Transverse colon (tissue), 4 donors: ENCODE data around the gene MS4A15. TPM values are rescaled to one million over a fixed set of nuclear protein-coding genes. Genes with fewer than 3 reads are reported as not detected.

Experiments used
- DNase-seq: peaks from one replicate; pipeline ENCODE4 v3.0.0-alpha.2; 2019
- H3K27ac ChIP-seq, 4 donors: fragments of 200-600 bp; sonication (generic); 2 replicates each; pipeline ENCODE4 v1.5.1; 2016 to 2018; ENCODE audit warnings: inconsistent platforms in 4 of 4
- H3K27me3 ChIP-seq: fragments of 200-600 bp; sonication (generic); 2 replicates; pipeline ENCODE4 v1.5.1; 2017; ENCODE audit warnings: inconsistent platforms
- H3K36me3 ChIP-seq, 4 donors: fragments of 200-600 bp; sonication (generic); 2 replicates each; pipeline ENCODE4 v1.5.1; 2017 to 2019; ENCODE audit warnings: inconsistent platforms in 4 of 4
- H3K4me1 ChIP-seq, 4 donors: fragments of 200-600 bp; sonication (generic); 2 replicates each; pipeline ENCODE4 v1.5.1; 2017 to 2020; ENCODE audit warnings: inconsistent platforms in 4 of 4
- H3K4me3 ChIP-seq, 4 donors: fragments of 200-600 bp; sonication (generic); 1 replicate in 1 of 4; 2 replicates in 3 of 4; pipeline versions ENCODE4 v1.5.1 to v1.6.1; 2017 to 2019; ENCODE audit warnings: inconsistent platforms in 4 of 4
- H3K9me3 ChIP-seq, 2 donors: fragments of 200-600 bp; sonication (generic); 2 replicates each; pipeline ENCODE4 v1.5.1; 2017 to 2019; ENCODE audit warnings: inconsistent platforms in 2 of 2
- CTCF ChIP-seq, 5 experiments: fragments of 200-600 bp in 3 of 5; fragments of 450-650 bp in 2 of 5; sonication (generic) in 3 of 5; IDR thresholded peaks; 1 replicate in 2 of 5; 2 replicates in 3 of 5; pipeline ENCODE4 v1.5.1; 2016 to 2017; ENCODE audit warnings: antibody characterized with exemption in 5 of 5, inconsistent platforms in 3 of 5, mild to moderate bottlenecking in 2 of 5, moderate library complexity in 1 of 5
- EP300 ChIP-seq: sonication (generic); formaldehyde crosslinking; IDR thresholded peaks from one replicate; pipeline ENCODE4 v1.6.1; 2017; ENCODE audit warnings: antibody characterized with exemption, low read depth
- POLR2A ChIP-seq: fragments of 450-650 bp; IDR thresholded peaks from one replicate; pipeline ENCODE4 v1.6.1; 2016; ENCODE audit warnings: antibody characterized with exemption, mild to moderate bottlenecking, moderate library complexity
- POLR2AphosphoS5 ChIP-seq, 3 donors: sonication (generic); formaldehyde crosslinking; IDR thresholded peaks; one replicate each; pipeline ENCODE4 v1.6.1; 2016; ENCODE audit warnings: antibody characterized with exemption in 3 of 3
- WGBS, 2 donors: methylation state at CpG; one replicate each; pipeline ENCODE4 v1.1.5; 2018; ENCODE audit warnings: low coverage in 1 of 2; 5-methylcytosine and 5-hydroxymethylcytosine counted together
- in situ Hi-C, 4 donors: fragments of 200-750 bp; cut with MboI; loops; one replicate each; pipeline versions ENCODE4 v1.15.0 to v1.15.1; 2017; ENCODE audit warnings: low sequenced_read_pairs in 3 of 4, low pct_ligation_motif_present in 1 of 4, low pct_unique_long_range_greater_than_20kb in 1 of 4
- intact Hi-C: fragments of 100-400 bp; cut with DNase I; formaldehyde crosslinking; loops from one replicate; pipeline ENCODE4 v1.15.1; 2023; ENCODE audit warnings: low total_unique reads
- total RNA-seq, 4 donors: library from RNA; depleted of rRNA; stranded (reverse); fragments of >200 nt; gene quantifications; one replicate each; pipeline ENCODE4 v1.1.0, GENCODE V29; 2016

MS4A15 gene
- total RNA-seq, 4 donors from 2014 or later: not detected

DNA sequence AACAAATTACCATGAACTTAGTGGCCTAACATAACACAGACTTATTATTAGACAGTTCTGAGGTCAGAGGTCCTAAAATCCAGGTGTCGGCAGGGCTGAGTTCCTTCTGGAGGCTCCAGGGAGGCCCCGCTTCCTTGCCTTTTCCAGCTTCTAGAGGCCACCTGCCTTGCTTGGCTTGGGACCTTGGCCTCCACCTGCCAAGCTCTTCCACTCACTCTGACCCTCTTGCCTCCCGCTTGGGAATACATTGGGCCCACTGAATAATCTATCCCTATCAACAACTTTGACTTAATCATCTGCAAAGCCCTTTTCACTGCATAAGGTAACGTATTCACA lies 25.3 kb downstream of the MS4A15 start:
- TF ChIP-seq POLR2A (no peak), POLR2AphosphoS5 (IDR thresholded peaks at IDR 0.05) (no peak), CTCF (IDR thresholded peaks at IDR 0.05) (no peak), EP300 (no peak)

DNA sequence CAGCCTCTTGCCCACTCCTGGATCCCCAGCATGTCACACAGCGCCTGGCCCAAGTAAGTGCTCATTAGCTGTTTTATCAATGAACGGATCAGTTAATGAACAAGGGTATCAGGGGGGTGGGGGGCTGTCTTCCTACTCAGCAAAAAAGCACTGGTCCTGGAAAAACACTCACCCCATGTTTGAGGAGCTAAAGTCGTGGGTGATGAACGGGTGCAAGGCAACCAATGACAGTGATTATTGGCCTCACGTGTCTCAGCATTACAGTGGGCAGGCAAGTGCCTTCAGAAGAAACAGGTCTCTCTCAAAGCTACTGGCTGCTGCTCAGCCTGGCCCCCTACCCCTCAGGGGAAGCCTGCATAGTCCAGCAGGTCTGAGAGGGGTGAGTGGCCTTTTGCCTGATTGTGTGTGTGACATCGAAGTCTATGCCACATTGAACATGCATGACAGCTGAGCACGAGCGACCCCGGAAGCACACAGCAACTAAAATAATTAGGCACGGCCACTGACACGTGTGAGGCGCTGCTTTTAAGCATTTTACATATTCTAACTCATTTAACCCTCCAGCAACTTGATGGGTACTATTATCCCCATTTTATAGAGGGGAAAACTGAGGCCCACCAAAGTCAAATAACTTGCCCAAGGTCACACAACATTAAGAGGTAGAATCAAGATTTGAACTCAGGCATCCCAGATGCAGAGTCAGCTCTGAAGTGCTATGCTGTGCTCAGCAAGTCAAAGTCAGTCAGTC lies 25.9 kb downstream of the MS4A15 start:
- Histone ChIP-seq H3K9me3 (no peaks in the 10 kb centered on the region), H3K36me3 (no peaks in the 10 kb centered on the region), H3K27me3 (no peaks in the 10 kb centered on the region), H3K27ac (no peak overlapping the region), H3K4me1 (peaks cover 0 to 28% (median 6%) of the 10 kb centered on the region in 4 donors), H3K4me3 (no peak overlapping the region)
- intact Hi-C loops (no loop called here), in situ Hi-C loops (no loop called here)
- no peak for DNase-seq
- TF ChIP-seq CTCF (IDR thresholded peaks at IDR 0.05) (no peak), POLR2A (no peak), POLR2AphosphoS5 (IDR thresholded peaks at IDR 0.05) (no peak), EP300 (no peak)
- WGBS, 2 donors: 87 to 93% methylated on average over 5 to 12 of the region's 12 CpGs

More for the DNA sequence above, 25.3 kb downstream of the MS4A15 start:
- H3K27me3 ChIP-seq: no peaks in the 10 kb centered on the region
- intact Hi-C loops: no loop called here
- H3K4me3 ChIP-seq: no peak overlapping the region
- no peaks in the 10 kb centered on the region for H3K9me3 ChIP-seq
- H3K27ac ChIP-seq: no peak overlapping the region
- no peak for DNase-seq
- H3K36me3 ChIP-seq: no peaks in the 10 kb centered on the region
- in situ Hi-C loops: no loop called here
- H3K4me1 ChIP-seq: peaks cover 0 to 22% (median 4%) of the 10 kb centered on the region in 4 donors
- WGBS, 2 donors: 89 to 100% methylated on average over 1 to 4 of the region's 4 CpGs

DNA sequence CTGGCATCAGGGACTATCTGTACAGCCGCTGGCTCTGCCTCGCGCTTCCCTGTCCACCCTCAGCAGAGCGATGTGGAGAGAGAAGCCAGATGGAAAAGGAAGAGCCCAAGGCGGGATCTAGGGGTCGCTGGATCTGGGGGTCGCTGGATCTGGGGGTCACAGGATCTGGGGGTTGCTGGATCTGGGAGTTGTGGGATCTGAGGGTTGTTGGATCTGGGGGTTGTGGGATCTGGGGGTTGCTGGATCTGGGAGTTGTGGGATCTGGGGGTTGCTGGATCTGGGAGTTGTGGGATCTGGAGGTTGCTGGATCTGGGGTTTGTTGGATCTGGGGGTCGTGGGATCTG lies 26.4 kb downstream of the MS4A15 start:
- TF ChIP-seq POLR2AphosphoS5 (IDR thresholded peaks at IDR 0.05): no peak
- no peak for TF ChIP-seq POLR2A
- TF ChIP-seq EP300: no peak
- no peak for TF ChIP-seq CTCF (IDR thresholded peaks at IDR 0.05)
- no peaks in the 10 kb centered on the region for H3K27me3 ChIP-seq
- H3K27ac ChIP-seq: no peak overlapping the region
- DNase-seq: no peak
- H3K4me3 ChIP-seq: no peak overlapping the region
- intact Hi-C loops: no loop called here
- H3K36me3 ChIP-seq: no peaks in the 10 kb centered on the region
- in situ Hi-C loops: no loop called here
- no peaks in the 10 kb centered on the region for H3K9me3 ChIP-seq
- 94 to 100% methylated on average over 3 to 8 of the region's 8 CpGs for WGBS, 2 donors
- H3K4me1 ChIP-seq: peaks cover 0 to 29% (median 6%) of the 10 kb centered on the region in 4 donors

DNA sequence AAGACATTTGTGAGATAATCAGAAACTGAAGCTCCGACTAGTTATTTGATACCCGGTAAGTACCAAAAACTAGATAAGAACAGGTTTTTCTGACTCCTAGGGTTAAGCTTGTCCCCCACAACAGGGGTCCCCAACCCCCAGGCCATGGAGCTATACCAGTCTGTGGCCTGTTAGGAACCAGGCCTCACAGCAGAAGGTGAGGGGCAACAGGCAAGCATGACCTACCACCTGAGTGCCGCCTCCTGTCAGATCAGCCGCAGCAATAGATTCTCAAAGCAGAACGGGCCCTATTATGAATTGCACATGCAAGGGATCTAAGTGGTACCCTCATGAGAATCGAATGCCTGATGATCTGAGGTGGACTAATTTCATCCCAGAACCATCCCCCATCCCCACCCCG lies 27.2 kb downstream of the MS4A15 start:
- Histone ChIP-seq H3K27me3 (no peaks in the 10 kb centered on the region), H3K36me3 (no peaks in the 10 kb centered on the region), H3K4me1 (peaks cover 0 to 29% (median 6%) of the 10 kb centered on the region in 4 donors), H3K9me3 (no peaks in the 10 kb centered on the region), H3K27ac (no peak overlapping the region), H3K4me3 (no peak overlapping the region)
- no peak for TF ChIP-seq EP300
- TF ChIP-seq POLR2AphosphoS5 (IDR thresholded peaks at IDR 0.05): no peak
- no peak for TF ChIP-seq CTCF (IDR thresholded peaks at IDR 0.05)
- TF ChIP-seq POLR2A: no peak
- WGBS, 2 donors: 86 to 90% methylated on average over 3 to 7 of the region's 7 CpGs
- in situ Hi-C loops: no loop called here
- intact Hi-C loops: no loop called here
- DNase-seq: no peak
